Measurements from ENCODE around the gene IL1R2.

- TF ChIP-seq EZH2 (IDR thresholded peaks at IDR 0.05; ENCODE audit: insufficient read depth, poor library complexity, severe bottlenecking): no peak
- no peak for TF ChIP-seq EZH2phosphoT487 (IDR thresholded peaks at IDR 0.05; ENCODE audit: insufficient read depth, low read depth)
Measured at GRCh38 chr2:102003696-102004095, 11.9 kb downstream of the IL1R2 start.
